SKM-1 treated with dmso at 0.1 percent for 144 hours (cell line): ENCODE data around the gene MAML3.

Experiments
- DNase-seq: peaks from one replicate; lab custom pipeline; 2025; ENCODE audit not compliant: unreplicated experiment; lab: John Stamatoyannopoulos, UW

MAML3 gene

DNA sequence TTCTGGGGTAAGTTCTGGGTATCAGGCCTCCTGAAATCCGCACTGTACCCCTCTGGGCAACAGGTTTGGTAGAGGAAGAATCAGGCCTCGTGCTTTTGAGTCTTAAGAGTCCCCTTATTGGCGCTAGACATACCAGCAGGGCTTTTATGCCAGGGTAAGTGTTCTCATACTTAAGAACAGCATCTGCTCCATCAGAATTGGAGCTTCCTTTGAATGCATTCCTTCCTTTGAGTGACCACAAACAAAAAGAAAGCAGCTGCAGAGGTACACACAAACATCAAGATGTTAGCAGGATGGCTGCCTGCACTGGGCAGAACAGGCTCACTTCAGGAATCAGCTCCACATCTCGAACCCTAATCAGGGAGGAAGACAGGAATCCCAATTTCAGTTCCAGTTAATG is 331.6 kb downstream of the MAML3 start:
- no peak for DNase-seq

DNA sequence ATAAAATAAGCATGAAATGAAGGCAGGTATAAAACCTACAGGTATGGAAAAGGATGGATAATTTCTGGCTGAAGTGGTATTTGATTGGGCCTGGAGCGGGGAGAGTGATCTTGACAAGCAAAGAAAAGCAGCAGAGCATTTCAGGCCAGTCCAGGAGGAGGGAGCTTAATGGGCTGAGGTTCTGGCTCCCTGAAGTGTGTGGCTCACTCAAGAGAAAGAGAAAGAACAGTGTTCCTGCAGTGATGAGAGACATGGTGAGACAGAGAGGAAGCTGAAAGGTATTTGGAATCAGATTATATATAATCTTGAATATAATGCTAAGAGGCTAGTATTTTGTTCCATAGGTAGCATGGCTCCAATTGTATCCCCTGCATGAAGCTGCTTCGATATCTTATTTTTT is 334.9 kb downstream of the MAML3 start:
- no peak for DNase-seq

DNA sequence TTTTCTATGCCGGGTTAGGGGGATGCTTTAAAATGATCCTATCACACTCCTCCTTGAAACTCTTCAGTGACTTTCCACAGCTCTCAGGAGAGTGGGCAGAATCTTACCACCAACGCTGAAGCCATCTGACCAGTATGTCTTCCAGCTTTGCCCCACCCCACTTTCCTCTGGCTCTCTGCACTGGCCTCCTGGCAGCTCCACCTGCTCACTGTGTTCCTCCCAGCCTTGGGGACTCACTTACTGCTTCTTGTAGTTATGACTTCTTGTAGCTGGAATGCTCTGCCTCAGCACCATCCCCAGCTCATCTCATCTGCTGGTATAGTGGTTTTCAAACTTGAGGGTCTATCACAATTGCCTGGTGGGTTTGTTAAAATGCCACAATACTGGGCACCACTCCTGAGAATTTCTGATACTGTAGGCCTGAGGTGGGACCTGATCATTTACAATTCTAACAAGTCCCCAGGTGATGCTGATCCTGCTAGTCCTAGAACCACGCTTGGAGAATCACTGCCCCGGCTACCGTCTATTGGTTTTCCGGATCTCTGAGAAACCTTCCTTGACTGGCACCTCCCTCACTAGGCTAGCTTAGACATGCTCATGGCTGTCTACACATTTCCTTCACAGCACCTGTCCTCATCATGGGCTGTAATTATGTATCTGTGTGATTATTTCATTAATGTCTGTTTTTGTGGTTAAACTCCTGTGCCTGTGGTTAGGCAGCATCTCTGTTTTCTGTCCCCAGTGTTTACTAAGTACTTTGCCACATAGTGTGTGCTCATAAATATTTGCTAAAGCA is 336.1 kb downstream of the MAML3 start:
- no peak for DNase-seq

DNA sequence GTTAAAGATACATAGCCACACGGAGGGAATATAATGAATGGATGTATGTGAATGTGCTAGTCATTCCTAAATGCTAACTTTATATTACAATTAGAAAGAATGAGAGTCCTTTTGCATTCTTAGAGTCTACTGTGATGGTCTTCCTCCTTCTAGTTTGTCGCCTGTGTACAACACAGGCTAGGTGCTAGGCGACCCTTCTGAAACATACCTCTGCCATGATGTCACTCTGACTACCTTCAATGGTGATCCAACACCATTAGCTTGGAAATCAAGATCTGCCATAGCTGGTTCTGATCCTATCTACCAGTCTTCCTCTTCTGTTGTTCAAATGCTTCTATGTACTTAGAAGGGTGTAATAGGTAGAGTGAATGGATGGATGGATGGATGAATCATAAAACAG is 337.1 kb downstream of the MAML3 start:
- no peak for DNase-seq

DNA sequence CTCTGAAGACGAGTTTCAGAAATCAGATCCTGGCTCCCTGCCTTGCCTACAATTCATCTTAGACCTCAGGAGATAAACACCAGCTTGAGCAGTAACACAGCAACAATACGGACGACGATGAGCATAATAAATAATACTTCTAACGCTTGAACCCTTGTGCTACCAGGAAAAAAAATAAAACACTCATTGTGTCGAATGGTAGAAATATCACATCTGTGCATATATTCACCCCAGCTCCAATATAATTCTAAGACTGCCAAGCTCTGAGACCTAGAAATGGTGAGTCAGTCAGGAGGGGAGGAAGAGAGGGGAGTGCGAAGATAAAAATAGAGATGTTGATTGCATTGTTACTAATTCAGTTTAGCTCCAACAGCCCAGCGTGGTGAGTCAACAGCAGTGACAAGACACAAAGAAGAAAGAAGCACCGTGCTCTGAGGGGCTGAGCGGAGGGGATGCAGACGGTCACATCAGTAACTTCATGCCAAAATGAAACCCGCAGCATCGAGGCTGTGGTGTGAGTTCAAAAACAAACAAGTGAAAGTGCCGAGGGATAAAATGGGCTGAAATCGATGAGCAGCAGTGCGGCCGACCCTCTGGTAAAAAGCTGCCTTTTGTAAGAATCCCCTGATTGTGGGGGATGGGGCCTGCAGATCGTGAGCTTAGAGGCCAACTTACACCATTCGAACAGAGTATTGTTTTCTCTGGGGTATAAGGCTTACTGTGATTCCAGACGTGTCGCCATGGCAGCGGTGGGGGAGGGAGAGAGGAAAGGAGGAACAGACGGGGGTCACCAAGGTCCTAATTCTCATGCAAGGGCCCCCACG is 338.0 kb downstream of the MAML3 start:
- peak; percentile 58 for DNase-seq

DNA sequence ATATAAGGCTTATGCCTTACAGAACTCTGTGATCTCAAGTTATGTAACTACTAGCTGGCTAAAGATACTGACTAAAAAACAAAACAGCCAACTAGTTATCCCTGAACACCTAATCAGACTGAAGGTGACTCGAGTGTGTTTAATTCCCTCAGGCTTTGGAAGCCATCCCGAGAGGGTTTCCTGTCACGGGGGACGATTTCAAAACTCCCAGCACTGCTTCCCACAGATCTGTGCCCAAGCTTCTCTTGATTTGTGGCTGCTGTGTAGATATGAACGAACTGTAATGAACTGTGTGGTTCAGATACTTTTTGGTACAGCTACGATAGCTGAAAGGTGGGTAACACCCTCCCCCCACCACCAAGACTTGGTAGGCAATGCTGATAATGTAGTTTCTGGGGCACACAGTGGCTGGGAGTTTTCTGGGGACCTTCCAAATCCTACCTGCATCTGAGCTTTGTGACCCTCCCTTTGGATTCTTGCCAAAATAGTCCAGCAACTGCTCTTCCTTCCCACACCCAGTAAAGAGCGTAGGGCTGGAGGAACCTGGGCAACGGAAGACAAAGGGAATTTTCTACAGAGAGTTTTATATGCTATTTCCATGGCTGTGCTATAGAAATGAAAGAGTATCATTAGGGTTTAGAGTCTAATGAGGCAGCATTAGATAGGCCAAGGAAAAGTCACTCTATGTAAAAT is 339.5 kb downstream of the MAML3 start:
- DNase-seq = no peak

DNA sequence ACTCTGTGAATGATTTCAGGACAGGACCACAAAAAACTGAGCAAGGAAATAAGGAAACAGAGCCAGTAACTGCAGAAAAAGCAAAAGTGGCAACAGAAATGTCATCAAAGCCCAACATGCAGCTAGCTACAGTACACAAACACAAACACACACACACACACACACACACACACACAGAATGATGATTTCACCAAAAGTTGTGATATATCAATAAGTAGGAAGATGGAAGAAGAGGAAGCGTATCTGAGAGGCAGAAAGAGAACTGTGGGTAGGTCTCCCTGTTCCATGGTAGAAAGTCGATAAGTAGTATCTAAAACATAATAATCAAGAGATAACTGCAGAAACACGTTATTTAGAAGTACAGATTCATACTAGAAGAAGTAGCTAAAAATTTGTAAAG is 340.1 kb downstream of the MAML3 start:
- no peak for DNase-seq

DNA sequence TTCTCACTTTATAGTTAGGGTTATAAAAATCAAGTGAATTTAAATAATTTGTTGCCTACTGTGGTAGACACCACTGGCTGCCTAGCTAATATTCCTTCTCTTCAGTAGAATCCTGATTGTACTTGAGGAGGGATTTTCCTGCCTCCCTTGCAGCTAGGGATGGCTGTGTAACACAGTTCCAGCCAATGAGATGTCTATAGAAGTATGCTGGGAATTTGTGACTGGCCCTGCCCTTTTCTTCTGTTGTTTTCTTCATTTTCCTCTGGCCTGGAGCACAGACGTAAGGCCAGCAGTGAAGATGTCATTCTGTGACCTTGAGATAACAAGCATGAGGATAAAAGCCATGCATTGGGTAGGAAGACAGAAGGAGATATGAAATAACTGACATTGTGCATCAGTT is 343.3 kb downstream of the MAML3 start:
- DNase-seq = no peak

DNA sequence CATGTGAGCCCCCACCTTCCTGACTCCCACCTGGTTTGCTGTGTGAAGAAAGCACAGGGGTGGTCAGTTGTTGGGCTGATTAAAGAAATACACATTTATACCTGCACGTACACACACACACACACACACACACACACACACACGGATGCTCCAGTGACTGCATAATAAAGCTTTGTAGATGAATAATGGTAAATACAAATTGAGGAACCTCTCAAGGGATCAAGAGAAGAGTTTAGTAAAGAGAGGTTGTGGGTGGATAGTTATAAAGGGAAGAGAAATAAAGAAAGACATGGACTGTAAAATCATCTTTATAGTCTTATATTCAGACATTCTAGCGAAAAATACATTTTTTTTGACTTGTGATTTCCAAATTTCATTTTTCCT is 344.2 kb downstream of the MAML3 start:
- no peak for DNase-seq

DNA sequence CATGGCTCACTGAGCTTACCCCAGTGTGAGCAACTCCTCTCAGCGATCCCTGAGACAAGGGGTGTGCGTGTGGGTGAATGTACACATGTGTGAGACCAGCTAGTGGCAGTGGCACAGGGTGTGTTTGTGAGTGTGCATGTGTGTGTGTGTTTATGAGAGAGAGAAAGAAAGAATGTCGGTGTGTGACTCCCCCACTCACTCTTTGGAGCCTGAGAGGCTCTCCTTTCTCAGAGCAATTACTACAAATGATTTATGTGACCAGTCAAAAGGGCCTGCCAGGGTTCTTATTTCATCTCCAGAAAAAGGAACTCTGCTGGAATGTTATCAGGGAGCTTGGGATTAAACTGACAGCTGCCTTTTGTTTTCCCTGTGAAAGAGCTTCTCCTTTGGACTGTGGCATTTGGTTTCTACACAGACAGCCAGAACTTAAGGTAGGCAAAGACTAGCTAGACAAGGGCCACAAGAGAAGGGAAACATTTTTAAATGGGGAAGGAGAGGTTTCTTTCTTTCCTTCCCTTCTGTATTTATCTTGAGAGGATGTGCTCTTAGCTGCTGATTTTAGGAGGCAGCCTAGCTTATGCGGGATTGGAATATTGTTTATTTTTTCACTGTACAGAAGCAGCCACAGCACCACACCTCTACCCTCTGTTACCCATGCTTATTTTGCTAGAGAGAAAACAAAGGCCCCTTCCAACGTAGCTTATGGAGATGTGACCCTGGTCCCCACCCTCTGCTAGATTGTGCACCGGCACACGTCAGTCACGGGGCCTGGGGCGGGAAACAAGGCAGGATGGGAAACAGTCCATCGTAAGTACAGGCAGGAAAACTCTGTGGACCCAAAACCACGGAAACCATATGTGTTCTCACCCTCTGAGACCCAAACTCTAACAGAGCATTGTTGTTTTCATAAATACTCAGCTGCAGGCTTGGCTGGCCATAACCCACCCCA is 344.9 kb downstream of the MAML3 start:
- DNase-seq = no peak

DNA sequence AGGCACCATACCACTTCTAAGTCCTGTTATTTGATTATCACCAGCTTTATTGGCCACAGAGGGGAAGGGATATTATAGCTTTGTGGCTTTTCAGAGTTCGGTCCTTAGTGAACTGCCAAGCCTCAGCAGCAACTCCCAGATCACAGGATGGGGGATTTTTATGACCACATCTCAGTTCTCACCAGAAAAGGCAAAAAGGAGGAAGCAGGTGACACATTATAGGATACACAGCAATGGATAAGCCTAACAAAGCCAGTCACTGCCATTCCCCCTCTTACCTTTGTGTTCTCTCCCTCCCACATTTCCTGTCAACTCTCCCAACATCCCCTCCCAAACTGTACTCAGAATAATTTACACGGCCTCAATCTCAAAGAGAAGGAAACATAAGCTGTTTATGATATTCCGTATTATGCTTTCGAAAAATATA is 345.6 kb downstream of the MAML3 start:
- DNase-seq = no peak

DNA sequence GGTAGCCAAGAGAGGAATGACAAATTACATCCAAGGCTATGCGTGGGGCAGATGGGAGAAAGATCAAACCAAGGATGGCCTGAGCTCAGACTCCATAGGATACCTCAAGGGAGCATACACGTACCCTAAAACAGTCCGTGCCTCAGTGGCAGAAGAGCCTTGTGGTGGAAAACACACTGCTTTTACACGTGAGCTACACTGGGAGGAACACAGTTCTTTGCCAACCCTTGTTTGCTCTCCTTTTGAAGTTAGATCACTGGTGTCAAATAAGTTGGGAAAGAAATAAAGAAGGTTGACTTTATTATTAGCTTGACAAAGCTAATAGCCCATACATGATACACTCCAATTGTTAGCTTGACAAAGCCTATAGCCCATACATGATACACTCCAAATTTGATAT is 346.5 kb downstream of the MAML3 start:
- no peak for DNase-seq

DNA sequence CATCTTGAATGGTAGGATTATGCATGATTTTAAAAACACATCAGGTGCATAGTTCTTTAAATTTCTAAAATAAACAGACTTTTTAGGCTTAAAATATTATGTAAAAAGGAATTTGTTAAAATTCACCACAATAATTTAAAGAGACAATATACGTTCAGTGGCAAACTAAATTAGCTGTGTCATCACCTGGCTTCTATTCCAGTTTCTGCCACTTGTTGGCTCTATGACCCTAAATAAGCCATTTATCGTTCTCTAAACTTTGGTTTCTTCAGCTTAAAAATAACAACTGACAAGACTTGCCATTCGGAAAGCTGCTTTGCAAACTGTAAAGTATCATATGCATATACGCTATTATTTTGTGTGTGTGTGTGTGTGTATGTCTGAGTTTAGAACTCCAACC is 347.1 kb downstream of the MAML3 start:
- DNase-seq = no peak

DNA sequence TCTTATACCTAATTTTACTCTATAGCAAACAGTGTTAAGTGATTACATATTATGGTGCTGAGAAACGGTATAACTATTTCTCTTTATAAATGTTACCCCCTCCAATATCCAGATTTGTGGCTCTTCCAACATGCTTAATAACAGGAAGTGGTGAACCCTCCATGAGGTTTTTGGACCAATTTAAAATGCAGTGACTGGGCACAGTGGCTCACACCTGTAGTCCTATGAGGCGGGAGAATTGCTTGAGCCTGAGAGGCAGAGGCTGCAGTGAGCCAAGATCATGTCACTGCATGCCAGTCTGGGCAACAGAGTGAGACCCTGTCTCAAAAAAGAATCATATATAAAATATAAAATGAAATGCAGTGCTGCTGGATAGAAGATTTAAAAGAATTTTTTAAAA is 351.1 kb downstream of the MAML3 start:
- no peak for DNase-seq

DNA sequence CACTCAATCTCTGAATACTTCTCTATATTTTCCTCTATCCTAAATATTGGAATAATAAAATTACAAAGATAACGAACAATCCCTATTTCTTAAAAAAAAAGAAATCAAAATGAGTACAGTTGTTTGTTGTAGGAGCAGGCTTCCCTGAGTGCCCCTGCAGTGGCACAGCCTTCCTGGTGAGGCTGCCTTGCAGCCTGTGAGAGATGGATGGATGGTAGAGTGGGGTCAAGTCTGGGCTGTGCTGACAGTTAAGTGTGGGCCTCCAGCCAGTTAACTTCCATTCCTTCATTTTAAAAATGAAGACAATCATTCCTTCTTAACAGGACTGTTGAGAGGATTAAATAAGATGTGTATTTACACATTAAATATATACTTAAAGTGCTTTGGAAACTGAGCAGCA is 351.5 kb downstream of the MAML3 start:
- DNase-seq = no peak

DNA sequence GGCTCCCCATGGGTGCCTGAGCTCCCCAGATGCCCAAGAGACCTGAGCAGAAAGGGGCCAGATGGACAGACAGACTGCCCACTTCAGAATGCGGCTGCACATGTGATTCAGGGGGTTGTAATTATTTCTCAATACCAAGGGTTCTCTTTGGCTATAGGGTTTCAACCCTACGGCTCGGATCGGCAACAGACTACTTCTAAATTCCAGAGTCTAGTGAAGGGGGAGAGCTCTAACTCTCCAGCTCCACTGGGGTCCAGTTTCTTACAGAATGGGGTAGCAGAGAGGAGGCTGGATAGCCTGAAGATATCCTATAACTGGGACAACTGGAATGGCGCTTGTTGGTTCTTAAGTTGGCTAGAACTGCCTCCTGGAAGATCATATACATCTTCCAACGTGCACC is 352.1 kb downstream of the MAML3 start:
- no peak for DNase-seq

DNA sequence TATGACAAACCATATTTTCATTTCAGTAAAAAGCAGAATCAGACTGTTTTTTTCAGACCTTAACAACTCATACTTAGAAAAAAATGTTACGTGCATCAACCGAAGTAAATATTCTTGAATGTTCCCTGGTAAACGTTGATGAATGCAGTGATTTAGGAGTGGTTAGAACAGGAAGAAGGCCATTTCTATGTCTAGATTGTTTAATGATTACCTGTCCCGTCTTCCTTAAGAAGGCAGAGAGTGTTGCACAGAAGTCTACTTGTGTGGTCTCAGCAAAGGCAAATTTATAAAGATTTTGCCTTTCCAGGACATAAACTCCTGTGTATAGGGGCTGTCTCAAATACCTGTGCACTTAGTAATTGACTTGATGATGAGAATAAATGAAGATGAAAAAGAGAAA is 353.9 kb downstream of the MAML3 start:
- no peak for DNase-seq

DNA sequence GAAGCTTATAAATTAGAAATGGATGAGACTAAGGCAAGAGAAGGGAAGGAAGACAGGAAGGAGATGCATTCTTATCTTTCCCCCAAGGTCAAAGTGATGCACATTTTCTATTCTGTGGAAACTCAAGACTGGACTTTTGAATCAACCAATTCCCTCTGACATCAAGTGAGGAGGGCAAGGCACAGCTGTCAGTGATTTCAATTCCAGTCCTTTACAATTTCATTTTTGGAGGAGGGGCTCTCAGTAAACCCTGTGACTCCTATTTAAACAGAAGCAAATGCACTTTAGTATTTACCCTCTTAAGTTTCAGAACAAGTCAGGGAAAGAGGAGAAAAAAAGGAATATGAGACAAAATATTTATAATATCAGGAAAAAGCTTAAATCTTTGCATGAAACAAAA is 354.4 kb downstream of the MAML3 start:
- no peak for DNase-seq

DNA sequence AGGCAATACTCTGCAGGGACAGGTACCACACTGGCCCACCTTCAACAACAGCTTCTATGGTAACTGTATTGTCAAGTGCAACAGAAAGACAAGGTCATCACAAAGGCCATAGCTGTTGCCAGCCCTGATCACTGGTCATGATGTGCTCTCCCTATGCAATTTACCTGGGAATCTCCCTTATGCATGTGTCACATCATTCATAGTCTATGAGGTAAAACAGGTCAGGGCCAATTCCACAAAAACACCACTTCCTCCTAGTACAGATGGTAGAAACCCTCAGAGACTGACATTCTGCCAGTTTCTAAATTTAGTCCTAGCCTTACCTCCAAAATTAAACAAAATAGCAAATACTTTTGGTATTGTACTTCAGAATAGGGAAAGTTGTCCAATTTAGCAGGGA is 355.5 kb downstream of the MAML3 start:
- DNase-seq = no peak

DNA sequence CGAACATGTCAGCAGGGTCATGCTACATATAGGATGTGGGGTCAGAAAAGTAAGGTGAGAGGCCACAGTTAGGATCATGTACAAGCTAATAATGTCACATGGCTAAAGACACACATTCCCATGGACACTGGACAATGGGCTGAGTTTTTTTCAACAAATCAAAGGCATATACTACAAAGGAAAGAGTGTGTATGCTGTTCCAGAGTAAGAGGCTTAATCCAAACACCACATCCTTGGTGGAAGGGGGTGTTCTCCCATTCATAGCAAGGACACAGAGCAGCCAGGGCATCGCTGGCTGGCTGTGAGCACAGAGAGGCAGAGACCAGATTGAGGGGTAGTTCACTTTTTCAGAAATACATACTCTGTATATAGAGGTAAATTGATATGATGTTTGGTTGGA is 356.7 kb downstream of the MAML3 start:
- no peak for DNase-seq
